ENCODE data around the gene IL19.

GRCh38 chr1:206760590-206760989 lies 10.0 kb upstream of the IL19 start:
- TF ChIP-seq CTCF (IDR thresholded peaks at IDR 0.05) (no peak), POLR2A (IDR thresholded peaks at IDR 0.05) (no peak), EP300 (IDR thresholded peaks at IDR 0.05) (no peak)
